Measurements from ENCODE around the gene IFIT1.

The IFIT1 gene

GRCh38 chr10:89431977-89432376 is 39.6 kb downstream of the IFIT1 start:
- no peaks in the 10 kb centered on the region for H3K9me2 ChIP-seq (replicated peaks; ENCODE audit: low read depth, low read length)
- H3K36me3 ChIP-seq (ENCODE audit: insufficient read depth, low read length): no peaks in the 10 kb centered on the region
- H3K4me1 ChIP-seq (ENCODE audit: insufficient read depth, low read length, poor library complexity, severe bottlenecking): no peaks in the 10 kb centered on the region
- no peaks in the 10 kb centered on the region for H4K20me1 ChIP-seq (ENCODE audit: insufficient read depth, low read length, poor library complexity, severe bottlenecking)
- H3K9me3 ChIP-seq (ENCODE audit: insufficient read depth, low read depth, low read length): no peaks in the 10 kb centered on the region
- H2AFZ ChIP-seq (ENCODE audit: low read length): no peak overlapping the region
- no peaks in the 10 kb centered on the region for H3K79me2 ChIP-seq (ENCODE audit: insufficient read depth, low read length)
- H3K9ac ChIP-seq (ENCODE audit: low read depth, low read length, poor library complexity, severe bottlenecking): no peak overlapping the region
- no peaks in the 10 kb centered on the region for H3F3A ChIP-seq (ENCODE audit: low read depth)
- no peak overlapping the region for H3K4me2 ChIP-seq (ENCODE audit: low read depth, low read length, poor library complexity, severe bottlenecking)
- TF ChIP-seq, protein P1, sequence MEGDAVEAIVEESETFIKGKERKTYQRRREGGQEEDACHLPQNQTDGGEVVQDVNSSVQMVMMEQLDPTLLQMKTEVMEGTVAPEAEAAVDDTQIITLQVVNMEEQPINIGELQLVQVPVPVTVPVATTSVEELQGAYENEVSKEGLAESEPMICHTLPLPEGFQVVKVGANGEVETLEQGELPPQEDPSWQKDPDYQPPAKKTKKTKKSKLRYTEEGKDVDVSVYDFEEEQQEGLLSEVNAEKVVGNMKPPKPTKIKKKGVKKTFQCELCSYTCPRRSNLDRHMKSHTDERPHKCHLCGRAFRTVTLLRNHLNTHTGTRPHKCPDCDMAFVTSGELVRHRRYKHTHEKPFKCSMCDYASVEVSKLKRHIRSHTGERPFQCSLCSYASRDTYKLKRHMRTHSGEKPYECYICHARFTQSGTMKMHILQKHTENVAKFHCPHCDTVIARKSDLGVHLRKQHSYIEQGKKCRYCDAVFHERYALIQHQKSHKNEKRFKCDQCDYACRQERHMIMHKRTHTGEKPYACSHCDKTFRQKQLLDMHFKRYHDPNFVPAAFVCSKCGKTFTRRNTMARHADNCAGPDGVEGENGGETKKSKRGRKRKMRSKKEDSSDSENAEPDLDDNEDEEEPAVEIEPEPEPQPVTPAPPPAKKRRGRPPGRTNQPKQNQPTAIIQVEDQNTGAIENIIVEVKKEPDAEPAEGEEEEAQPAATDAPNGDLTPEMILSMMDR (conservative IDR thresholded peaks at IDR 0.05; ENCODE audit: low read length): no peak
- no peak for TF ChIP-seq EZH2phosphoT487 (IDR thresholded peaks at IDR 0.05; ENCODE audit: borderline replicate concordance)
- H3K4me3 ChIP-seq (ENCODE audit: low read length, poor library complexity, severe bottlenecking): no peak overlapping the region
- no peaks in the 10 kb centered on the region for H3K27me3 ChIP-seq (ENCODE audit: insufficient read depth, low read length, poor library complexity, severe bottlenecking)

- no peak overlapping the region for H3K4me3 ChIP-seq (ENCODE audit: low read length, poor library complexity, severe bottlenecking)
- H3K79me2 ChIP-seq (ENCODE audit: insufficient read depth, low read length): no peaks in the 10 kb centered on the region
- no peaks in the 10 kb centered on the region for H3K36me3 ChIP-seq (ENCODE audit: insufficient read depth, low read length)
- H3K9ac ChIP-seq (ENCODE audit: low read depth, low read length, poor library complexity, severe bottlenecking): no peak overlapping the region
- H3K9me2 ChIP-seq (replicated peaks; ENCODE audit: low read depth, low read length): no peaks in the 10 kb centered on the region
- H3F3A ChIP-seq (ENCODE audit: low read depth): no peaks in the 10 kb centered on the region
- no peak for TF ChIP-seq EZH2phosphoT487 (IDR thresholded peaks at IDR 0.05; ENCODE audit: borderline replicate concordance)
- TF ChIP-seq, protein P1 (conservative IDR thresholded peaks at IDR 0.05; ENCODE audit: low read length): no peak
- H3K4me1 ChIP-seq (ENCODE audit: insufficient read depth, low read length, poor library complexity, severe bottlenecking): no peaks in the 10 kb centered on the region
- H4K20me1 ChIP-seq (ENCODE audit: insufficient read depth, low read length, poor library complexity, severe bottlenecking): no peaks in the 10 kb centered on the region
- no peak overlapping the region for H3K4me2 ChIP-seq (ENCODE audit: low read depth, low read length, poor library complexity, severe bottlenecking)
- H3K9me3 ChIP-seq (ENCODE audit: insufficient read depth, low read depth, low read length): no peaks in the 10 kb centered on the region
- no peaks in the 10 kb centered on the region for H3K27me3 ChIP-seq (ENCODE audit: insufficient read depth, low read length, poor library complexity, severe bottlenecking)
- H2AFZ ChIP-seq (ENCODE audit: low read length): no peak overlapping the region
Measured at GRCh38 chr10:89438525-89438924, 46.1 kb downstream of the IFIT1 start.

DNA sequence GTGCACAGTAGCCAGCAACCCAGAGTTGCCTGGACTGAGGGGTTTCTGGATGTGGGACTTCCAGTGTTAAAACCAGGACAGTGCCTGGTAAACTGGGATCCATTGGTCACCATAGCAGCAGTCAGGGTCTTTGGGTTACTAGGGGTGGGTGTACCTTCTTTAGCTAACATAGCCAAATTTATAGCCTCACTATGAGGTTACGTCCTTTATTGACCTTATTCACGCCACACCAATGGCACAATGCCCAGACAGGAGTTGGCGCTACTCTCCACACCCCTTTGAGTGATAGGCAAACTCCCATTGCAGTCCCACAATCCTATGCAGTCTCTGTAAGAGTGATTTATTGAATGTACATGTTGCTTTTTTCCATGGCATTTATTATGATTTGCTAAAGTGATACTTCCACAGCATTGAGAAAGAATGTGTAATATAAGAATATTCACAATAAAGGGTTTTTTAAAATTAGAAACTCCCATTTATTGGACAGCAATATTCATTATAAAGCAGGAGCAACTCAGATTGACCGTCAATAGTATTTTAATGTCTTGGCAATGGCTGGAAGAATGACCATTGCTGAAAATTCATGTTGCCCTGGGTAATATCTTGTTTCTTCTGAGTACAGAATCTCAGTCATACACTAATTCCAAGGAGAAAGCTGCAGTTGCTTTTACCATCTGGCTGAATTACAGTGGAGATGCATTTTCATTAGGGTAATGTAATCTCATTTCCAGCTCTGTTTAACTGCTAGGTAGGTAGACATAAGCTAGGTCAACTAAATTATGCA is 48.0 kb downstream of the IFIT1 start:
- Histone ChIP-seq H3K4me2 (ENCODE audit: low read depth, low read length, poor library complexity, severe bottlenecking) (no peak overlapping the region), H3K4me3 (ENCODE audit: low read length, poor library complexity, severe bottlenecking) (no peak overlapping the region), H3K36me3 (ENCODE audit: insufficient read depth, low read length) (no peaks in the 10 kb centered on the region), H3F3A (ENCODE audit: low read depth) (no peaks in the 10 kb centered on the region), H3K9me3 (ENCODE audit: insufficient read depth, low read depth, low read length) (no peaks in the 10 kb centered on the region), H2AFZ (ENCODE audit: low read length) (no peak overlapping the region), H3K27me3 (ENCODE audit: insufficient read depth, low read length, poor library complexity, severe bottlenecking) (no peaks in the 10 kb centered on the region), H3K9ac (ENCODE audit: low read depth, low read length, poor library complexity, severe bottlenecking) (no peak overlapping the region), H4K20me1 (ENCODE audit: insufficient read depth, low read length, poor library complexity, severe bottlenecking) (no peaks in the 10 kb centered on the region), H3K79me2 (ENCODE audit: insufficient read depth, low read length) (no peaks in the 10 kb centered on the region), H3K4me1 (ENCODE audit: insufficient read depth, low read length, poor library complexity, severe bottlenecking) (no peaks in the 10 kb centered on the region), H3K9me2 (replicated peaks; ENCODE audit: low read depth, low read length) (no peaks in the 10 kb centered on the region)
- TF ChIP-seq EZH2phosphoT487 (IDR thresholded peaks at IDR 0.05; ENCODE audit: borderline replicate concordance): no peak
- TF ChIP-seq, protein P1 (conservative IDR thresholded peaks at IDR 0.05; ENCODE audit: low read length): no peak
